Left ventricle myocardium inferior (tissue), 1 donor: Measurements from ENCODE around the gene TOP2A. TPM values are rescaled to one million over a fixed set of nuclear protein-coding genes. Genes with fewer than 3 reads are reported as not detected.

Experiments used
- DNase-seq: peaks from one replicate; pipeline ENCODE4 v3.0.0-alpha.2; 2020
- H3K27ac ChIP-seq: fragments of 200-600 bp; replicated peaks from 2 replicates; pipeline ENCODE4 v1.8.0; 2021
- H3K27me3 ChIP-seq: fragments of 200-600 bp; 2 replicates; pipeline ENCODE4 v1.8.0; 2021; ENCODE audit warnings: low read depth
- H3K36me3 ChIP-seq: fragments of 200-600 bp; 2 replicates; pipeline ENCODE4 v1.8.0; 2021
- H3K4me1 ChIP-seq: fragments of 200-600 bp; 2 replicates; pipeline ENCODE4 v1.8.0; 2021
- H3K4me3 ChIP-seq: fragments of 200-600 bp; 2 replicates; pipeline ENCODE4 v1.8.0; 2021; ENCODE audit warnings: mild to moderate bottlenecking, moderate library complexity
- H3K9me3 ChIP-seq: fragments of 200-600 bp; replicated peaks from 2 replicates; pipeline ENCODE4 v1.8.0; 2021
- intact Hi-C: fragments of 100-400 bp; cut with micrococcal nuclease; formaldehyde crosslinking; loops from one replicate; pipeline ENCODE4 v1.11.0; 2022
- total RNA-seq: library from RNA; stranded (reverse); fragmentation: NEBNext Ultra II Directional; extraction: Animal tissue kit (Norgen Biotek cat#: 25700); gene quantifications from one replicate; pipeline ENCODE4 v1.2.1, GENCODE V29; 2021
- TF ChIP-seq, protein P1 (sequence below): fragments of 200-600 bp; IDR thresholded peaks from 2 replicates; pipeline ENCODE4 v1.8.0; 2021; ENCODE audit warnings: antibody characterized with exemption, mild to moderate bottlenecking, borderline replicate concordance
- donor health status: DM: no; HTN: yes; CAD: no; lungs with severe emphysema.

TOP2A gene
- total RNA-seq, 1 donor from 2014 or later: 2.1 TPM

DNA sequence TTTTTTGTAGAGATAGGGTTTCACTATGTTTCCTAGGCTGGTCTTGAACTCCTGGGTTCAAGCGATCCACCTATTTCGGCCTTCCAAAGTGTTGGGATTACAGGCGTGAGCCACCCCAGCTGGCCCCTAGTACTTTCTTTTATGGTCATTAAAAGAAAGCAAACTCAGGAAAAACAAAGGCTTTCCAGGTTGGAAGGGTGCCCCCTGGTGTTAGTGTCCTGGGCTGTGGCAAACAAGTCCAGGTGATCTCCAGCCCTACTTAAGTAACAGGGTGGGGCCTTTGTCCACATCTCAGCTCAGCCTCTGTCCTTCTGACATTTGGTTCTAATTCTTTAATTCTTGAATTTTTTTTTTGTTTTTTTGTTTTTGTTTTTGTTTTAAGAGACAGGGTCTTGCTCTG is 32.5 kb upstream of the TOP2A start:
- Histone ChIP-seq H3K27me3 (no peaks in the 10 kb centered on the region), H3K27ac (peak overlapping the region; percentile 97), H3K4me3 (peak overlapping the region; percentile 90), H3K9me3 (no peaks in the 10 kb centered on the region), H3K4me1 (peaks cover 95% of the 10 kb centered on the region), H3K36me3 (peaks cover 24% of the 10 kb centered on the region)
- intact Hi-C loops: no loop called here
- TF ChIP-seq, protein P1, sequence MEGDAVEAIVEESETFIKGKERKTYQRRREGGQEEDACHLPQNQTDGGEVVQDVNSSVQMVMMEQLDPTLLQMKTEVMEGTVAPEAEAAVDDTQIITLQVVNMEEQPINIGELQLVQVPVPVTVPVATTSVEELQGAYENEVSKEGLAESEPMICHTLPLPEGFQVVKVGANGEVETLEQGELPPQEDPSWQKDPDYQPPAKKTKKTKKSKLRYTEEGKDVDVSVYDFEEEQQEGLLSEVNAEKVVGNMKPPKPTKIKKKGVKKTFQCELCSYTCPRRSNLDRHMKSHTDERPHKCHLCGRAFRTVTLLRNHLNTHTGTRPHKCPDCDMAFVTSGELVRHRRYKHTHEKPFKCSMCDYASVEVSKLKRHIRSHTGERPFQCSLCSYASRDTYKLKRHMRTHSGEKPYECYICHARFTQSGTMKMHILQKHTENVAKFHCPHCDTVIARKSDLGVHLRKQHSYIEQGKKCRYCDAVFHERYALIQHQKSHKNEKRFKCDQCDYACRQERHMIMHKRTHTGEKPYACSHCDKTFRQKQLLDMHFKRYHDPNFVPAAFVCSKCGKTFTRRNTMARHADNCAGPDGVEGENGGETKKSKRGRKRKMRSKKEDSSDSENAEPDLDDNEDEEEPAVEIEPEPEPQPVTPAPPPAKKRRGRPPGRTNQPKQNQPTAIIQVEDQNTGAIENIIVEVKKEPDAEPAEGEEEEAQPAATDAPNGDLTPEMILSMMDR: peak; percentile 66
- DNase-seq: no peak

DNA sequence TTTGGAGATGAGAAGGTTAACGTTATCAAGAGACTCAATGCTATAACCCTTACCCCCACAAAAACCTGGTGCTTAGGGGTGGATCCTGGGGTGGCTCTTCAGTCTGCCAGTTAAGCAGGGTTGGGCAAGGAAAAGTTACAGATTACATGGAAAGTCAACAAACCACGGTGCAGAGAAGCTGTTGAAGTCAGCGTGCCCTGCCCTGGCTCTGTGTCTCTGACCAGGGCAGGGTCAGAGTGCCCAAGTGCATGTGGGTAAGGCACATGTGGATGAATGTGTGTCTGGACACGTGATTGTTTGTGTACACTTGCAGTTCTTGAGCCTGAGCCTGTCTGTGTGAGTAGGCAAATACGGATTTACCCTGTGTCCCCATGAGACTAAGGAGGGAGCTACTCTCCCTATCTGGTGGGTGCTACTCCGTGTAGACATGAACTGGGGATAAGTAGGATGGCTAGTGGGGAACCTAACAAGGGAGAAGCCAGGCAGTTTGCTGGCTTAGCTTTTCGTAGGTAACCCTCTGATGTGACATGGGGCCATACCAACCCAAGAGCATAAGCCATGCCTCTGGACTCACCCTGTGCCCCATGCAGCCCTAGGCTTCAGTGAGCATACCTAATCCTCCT is 31.1 kb upstream of the TOP2A start:
- no peak for DNase-seq
- intact Hi-C loops: loop anchor here (10.0 kb wide), 1 partner anchor 86 kb away; no protein-coding TSS in a partner anchor
- Histone ChIP-seq H3K9me3 (no peaks in the 10 kb centered on the region), H3K27ac (peak overlapping the region; percentile 97), H3K4me1 (peaks cover 91% of the 10 kb centered on the region), H3K27me3 (no peaks in the 10 kb centered on the region), H3K4me3 (peak overlapping the region; percentile 90), H3K36me3 (peaks cover 10% of the 10 kb centered on the region)
- TF ChIP-seq, protein P1: no peak

DNA sequence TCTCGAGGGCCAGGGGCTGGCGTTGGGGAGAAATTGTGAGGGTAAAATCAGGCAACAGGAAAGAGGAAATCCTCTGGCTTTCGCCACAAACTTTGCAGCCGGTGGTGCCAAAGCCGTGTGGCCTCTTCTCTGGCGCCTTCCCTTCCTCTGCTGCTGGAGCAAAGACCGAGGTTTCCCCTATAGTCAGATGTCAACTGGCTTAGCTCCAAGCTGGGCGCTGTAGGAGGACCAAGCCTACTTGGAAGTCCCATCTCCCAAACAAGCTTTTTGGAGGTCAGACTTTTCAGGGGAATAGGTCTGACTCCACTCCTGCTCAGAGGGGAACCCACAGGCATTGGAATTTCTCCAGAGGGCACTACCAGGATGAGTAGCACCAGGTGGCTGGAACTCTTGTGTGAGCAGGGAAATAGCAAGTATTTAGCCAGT is 30.5 kb upstream of the TOP2A start:
- intact Hi-C loops: loop anchor here (10.0 kb wide), 1 partner anchor 87 kb away; no protein-coding TSS in a partner anchor
- Histone ChIP-seq H3K27ac (peak overlapping the region; percentile 97), H3K9me3 (no peaks in the 10 kb centered on the region), H3K4me1 (peaks cover 88% of the 10 kb centered on the region), H3K36me3 (peaks cover 4% of the 10 kb centered on the region), H3K4me3 (peak overlapping the region; percentile 90), H3K27me3 (no peaks in the 10 kb centered on the region)
- TF ChIP-seq, protein P1: no peak
- DNase-seq: no peak

DNA sequence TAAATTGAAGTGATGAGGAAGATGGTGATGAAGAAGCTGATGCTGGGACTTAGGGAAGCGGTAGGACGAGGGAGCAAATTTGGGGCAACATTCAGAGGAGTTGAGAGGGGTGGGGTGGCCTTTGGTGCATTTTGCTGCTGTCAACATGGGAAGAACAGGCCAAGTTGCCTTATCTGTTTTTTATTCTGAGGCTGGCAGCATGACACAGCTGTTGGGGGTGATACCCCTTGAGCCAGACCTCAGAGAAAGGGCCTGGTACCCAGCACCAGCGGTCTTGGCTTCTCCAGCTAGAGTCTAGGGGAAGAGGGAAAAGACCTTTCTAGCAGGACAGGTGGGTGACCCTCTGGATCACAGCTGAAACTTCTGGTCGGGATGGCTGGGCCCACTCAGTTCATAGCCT is 30.1 kb upstream of the TOP2A start:
- intact Hi-C loops: loop anchor here (10.0 kb wide), 1 partner anchor 87 kb away; no protein-coding TSS in a partner anchor
- no peak for DNase-seq
- H3K9me3 ChIP-seq: no peaks in the 10 kb centered on the region
- H3K4me1 ChIP-seq: peaks cover 88% of the 10 kb centered on the region
- peaks cover under 1% of the 10 kb centered on the region for H3K36me3 ChIP-seq
- H3K27ac ChIP-seq: peak overlapping the region; percentile 97
- H3K27me3 ChIP-seq: no peaks in the 10 kb centered on the region
- peak overlapping the region; percentile 90 for H3K4me3 ChIP-seq
- TF ChIP-seq, protein P1: no peak

DNA sequence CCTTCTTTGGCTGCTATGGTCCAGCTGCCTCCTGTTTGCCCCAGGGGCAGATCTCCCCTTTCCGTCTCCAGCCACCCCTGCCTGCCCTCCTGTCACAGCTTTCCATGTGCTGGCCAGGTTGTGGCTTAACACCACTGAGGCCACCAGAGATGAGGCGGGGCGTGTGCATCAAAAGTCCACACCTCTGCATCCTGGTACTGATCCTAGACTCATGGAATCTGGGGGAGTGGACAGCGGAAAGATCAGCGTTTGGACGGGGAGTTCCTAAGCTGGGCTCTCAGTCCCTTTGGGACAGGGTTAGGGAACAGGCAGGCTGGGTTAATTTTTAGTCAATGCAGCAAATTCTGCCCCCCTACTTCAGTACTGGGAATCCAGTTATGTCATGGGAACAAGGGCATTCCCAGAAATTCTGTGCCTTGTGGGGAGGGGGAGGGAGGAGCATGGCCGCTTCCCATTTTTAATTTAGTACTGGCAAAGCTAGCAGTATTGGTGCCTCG is 29.5 kb upstream of the TOP2A start:
- Histone ChIP-seq H3K36me3 (no peaks in the 10 kb centered on the region), H3K4me1 (peaks cover 88% of the 10 kb centered on the region), H3K9me3 (no peaks in the 10 kb centered on the region), H3K27ac (peak overlapping the region; percentile 97), H3K27me3 (no peaks in the 10 kb centered on the region), H3K4me3 (peak overlapping the region; percentile 90)
- intact Hi-C loops: loop anchor here (10.0 kb wide), 1 partner anchor 88 kb away; no protein-coding TSS in a partner anchor
- DNase-seq: no peak
- TF ChIP-seq, protein P1: no peak
